COLO829 (cell line): ENCODE results near the gene ADGRL3.

Experiments
- DNase-seq: peaks from one replicate; pipeline ENCODE4 v3.0.0; 2012; ENCODE audit warnings: low spot score

ADGRL3 gene

DNA sequence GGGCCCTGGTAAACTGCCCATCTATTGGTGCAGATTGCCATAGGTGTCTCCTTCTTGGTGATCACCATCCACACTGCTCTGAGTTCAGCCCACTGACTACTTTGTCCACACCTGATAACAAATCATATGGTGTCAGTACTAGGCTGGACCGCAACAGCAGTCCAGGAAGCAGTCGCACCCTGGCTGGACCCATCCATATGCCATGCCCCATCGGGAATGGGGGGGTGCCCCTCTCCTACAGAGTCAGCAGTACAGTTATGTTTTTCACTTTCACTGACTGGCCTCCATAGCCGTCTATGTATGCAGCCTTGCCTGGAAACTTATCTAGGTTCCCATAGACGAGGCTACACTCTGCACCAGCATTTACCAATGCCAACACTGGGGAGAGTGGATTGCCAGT lies 226.1 kb downstream of the ADGRL3 start:
- no peak for DNase-seq

DNA sequence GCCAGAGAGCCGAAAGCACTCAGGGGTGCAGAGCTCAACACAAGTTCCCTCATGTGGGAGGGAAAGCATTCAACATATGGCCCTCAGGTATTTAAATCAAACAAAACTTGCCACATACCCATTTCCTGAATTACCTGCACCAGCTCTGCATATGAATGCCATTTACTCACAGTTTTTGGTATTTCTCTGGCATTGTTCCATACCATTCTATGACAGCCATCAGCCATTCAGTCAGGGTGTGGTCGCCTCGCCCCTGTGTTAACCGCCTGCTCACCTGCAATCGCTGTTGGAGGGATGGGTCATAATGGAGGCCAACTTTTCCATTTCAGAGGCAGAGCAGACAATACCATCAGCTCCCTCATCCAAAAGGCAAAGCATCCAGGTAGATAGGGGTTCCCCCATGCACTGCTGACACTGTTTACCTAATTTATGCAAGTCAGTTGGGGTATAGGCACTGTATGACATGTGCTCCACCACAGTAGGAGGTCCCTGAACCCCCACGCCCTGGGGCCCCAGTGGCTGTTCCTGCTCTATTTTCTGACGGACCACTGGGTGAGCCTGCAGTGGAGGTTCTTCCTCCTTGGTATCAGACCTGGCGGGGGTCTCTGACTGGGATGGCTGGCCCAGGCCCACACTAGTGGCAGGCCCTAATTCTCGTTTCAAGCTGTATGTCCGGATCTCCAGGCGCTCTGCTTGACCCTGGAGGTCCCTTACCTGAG lies 227.1 kb downstream of the ADGRL3 start:
- DNase-seq, result no peak

DNA sequence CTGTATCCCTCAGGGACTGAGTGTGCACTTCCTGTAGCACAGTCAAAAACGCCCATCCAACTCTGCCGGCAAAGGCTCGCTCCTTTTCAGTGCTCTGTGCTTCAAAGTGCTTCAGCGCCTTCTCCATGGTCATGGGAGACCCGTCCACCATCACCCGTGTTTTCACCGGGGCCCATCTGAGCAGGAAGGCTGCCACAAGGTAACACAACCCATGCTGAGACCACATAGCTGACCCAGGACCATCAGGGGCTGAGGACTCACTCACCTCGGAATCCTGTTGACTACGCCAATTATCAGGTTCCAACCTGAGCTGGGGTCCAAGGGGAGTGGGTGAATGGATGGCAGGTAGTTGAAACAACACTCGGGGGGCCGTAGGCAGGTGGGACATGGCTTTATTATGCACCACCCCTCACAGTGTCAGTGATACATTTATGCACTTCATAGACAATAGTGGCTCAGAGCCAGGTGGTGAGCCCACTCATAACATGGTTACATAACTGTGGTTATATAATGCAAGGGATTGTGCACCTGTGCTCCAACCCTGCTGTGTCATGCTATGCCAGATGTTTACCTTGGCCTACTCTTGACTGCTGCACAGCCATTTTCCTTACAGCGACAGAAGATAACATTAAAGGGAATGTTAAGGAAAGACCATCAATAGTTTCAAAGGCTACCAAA lies 227.8 kb downstream of the ADGRL3 start:
- no peak for DNase-seq

DNA sequence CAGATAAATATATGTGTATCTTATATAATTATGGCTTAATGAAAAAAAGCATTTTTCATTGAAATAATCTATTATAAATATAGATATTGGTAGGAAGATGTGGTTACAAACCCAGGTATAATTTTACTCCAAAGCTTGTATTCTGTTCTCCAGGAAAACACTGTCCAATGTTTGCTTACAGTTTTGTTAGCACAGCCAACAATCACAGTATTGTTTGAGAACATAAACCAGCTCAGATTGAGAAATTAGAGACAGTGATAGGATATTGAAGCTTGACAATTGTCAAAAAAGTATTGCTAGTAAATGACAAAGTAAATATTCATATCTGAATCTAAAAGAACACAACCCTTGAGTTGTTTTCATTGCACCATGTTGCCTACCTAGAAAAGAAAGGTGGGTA lies 228.8 kb downstream of the ADGRL3 start:
- no peak for DNase-seq

DNA sequence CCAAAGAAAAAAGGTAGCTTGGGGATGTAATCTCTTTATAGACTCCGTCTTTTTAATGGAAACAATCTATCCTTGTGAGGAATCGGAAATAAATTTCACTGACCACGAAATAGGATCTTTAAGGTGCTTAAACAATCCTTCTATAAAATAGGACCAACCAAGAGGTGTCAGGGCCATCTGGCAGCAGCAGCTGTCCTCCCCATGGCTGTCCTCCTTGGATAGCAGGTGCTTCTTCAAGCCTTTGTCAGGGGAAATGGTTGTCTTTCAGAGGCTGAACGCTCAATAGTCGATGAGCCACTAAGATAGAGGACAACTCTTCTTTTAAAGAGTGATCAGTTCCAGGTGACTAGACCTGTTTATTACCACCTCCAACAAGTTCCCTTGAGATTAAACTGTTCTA lies 231.0 kb downstream of the ADGRL3 start:
- DNase-seq, result no peak

DNA sequence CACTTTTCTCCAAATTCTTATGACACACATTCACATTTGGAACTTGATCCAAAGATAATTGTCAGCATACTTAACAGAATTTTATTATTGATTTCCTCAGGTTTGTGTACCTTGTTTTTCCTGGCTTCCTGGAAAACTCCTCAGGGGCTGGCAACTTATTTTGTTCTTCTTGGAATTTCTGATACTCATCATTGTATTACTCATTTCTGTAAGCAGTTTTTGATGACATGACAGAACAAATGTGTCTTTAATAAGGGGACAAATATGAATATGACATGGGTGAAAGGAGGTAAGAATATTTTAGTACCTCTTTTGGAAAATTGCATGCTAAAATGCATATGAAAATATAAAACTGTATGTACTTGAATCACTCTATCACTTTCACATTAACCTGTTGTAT lies 237.8 kb downstream of the ADGRL3 start:
- no peak for DNase-seq

DNA sequence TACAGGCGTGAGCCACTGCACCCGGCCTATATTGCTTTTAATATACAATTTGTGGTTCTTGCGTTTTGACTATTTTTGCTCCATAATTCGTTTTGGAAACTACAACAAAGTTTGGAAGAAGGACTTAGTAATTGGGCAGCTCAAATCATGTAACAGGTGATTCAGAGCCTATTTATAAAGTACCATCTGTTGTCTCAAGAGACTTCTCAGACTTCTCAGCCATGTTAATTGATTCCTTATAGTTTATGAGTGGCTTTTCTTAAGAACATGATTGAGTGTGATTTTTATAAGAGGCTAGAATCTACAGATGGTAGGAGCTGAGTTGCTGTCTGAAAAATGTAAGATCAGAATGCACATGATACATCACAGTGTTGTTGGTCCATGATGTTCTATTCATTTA lies 240.2 kb downstream of the ADGRL3 start:
- no peak for DNase-seq

DNA sequence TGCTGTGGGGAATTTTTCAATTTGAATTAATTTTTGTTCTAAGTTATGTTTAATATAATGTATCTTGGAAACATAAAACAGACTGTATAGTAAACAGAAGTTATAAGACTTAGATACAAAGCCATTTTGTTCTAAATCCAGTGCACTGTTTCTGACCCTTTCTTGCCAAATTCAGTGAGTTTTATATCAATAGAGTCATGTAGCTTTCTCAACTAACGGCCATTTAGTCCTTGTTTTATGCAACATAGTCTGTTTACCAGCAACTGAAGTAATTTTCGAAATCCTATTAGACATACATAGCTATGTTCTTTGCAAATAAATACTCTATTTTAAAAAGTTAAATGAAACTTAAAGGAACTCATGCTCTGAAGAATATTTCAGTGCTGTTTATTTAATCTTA lies 242.8 kb downstream of the ADGRL3 start:
- DNase-seq, result no peak

DNA sequence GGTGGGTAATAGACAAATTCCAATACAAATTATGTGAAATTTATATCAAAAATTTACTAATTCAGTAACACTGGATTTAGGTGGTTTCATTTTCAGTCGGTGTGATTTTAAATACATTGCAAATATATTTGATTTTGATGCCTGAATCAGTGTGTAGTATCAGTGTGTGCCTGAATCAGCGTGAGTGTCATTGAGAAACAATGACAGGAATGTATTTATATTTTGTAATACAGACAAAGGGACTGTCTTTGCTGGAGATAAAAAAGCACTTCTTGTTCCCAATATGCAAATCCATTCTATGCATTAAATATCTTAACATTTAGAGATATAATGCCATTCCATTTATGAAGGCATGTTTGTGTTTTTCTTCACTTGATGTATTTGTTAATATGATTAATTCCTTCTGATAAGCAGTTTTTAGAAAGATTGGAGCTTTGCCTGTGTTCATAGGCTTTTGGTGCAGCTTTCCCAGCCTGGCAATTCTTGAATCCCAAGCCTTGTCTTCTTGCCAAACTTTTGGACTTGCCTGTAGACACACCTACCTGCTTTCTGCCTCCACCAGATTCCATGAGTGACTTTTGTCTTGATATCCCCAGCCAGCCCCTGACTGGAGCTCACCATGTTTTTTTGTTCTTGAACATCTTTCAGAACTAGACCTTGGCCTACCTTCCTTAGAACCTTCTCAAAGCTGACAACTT lies 243.8 kb downstream of the ADGRL3 start:
- DNase-seq, result peak; percentile 44

DNA sequence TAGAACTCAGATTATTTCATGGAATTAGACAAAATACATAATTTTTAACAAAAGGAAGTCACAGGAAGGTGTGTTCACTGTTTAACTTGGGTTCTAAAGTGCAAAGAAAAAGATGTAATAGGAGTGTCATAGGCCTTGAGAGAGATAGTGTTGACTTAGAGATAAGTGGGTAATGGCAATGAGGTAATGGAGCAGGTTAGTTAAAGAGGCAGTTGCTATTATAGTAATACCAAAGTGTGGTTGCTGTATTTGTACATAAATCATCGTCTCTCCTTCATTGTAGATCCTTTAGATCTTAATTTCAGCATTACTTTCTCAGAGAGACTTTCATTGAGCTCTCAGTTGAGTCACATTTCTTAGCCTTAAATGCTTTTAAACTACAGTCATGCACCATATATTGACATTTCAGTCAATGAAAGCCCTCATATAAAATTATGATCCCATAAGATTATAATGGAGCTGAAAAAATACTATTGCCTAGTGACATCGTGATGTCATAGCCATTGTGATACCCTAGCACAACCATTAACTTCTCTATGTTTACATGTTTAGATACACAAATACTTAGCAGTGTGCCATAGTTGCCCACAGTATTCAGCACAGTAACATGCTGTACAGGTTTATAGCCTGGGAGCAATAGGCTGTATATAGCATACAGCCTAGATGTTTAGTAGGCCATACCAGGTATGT lies 245.4 kb downstream of the ADGRL3 start:
- DNase-seq, result no peak

DNA sequence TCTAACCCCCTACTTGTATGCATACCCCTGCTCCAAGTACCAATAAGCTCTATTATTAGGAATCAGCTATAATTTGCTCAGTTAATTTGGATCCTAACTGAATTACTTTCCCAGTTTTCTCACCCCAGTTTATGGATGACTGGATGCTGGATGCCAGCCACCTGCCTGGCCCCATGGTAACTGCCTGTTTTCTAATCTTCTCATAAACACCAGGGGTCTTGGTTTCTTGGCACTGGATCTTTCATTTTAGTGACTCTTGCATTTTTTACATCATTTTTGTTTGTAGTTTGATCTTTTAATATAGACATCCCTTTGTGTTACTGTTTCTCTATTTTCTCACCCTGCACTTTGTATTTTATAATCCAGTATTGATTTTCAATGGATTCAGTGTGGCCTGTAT lies 246.8 kb downstream of the ADGRL3 start:
- DNase-seq, result no peak

DNA sequence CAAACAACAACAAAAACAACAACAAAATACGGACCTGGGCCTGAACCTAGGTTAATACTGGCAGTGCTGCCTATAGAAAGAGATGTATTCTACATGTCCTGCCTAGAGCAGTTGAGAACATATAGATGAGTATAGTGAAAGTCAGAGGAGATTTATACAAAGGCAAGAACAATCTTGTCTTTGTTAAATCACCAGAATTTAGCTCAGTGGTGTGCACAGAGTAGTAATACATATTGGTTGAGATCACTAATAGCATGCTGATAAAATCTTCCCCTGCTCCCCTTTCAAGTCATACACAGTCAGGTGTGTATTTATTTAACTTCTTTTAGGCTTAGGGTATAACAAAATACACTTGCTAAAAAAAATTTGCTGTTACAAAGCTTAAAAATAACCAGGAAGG lies 247.8 kb downstream of the ADGRL3 start:
- no peak for DNase-seq

DNA sequence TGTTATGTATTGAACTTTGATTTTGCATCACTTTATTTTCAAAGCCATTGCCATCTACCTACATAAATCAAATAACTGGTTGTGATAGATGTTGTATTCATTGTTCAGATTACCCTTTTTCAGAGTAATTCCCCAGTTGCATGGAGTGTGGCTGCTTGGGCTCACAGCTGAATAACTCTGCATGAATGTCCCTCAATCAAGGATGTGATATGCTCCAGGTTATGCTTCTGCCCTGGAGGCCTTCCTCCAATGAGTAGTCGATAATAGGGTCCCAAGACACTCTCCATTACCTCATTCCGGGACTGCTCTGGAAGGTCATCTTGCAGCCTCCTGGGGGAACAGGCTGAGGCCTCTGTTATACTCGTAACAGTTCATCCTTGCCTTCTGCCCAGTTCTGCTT lies 251.8 kb downstream of the ADGRL3 start:
- DNase-seq, result no peak

DNA sequence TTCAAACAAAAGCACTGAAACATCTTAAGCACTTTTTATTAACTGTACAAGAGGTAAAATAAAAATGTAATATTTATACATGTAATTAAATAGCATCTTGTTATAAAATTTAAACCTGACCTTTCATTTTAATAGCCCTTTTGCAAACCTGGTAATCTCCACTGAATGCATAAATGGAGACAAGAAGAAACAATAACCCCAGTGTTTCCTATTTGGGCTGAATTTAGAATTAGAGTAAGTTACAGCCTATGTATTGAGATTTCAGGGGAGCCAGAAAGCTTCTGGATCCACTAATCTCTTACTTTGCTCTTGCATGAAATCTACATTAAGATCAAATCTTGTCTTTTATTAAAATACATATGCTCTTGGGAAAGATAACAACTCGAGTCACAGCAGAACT lies 261.8 kb downstream of the ADGRL3 start:
- DNase-seq, result peak; percentile 56

DNA sequence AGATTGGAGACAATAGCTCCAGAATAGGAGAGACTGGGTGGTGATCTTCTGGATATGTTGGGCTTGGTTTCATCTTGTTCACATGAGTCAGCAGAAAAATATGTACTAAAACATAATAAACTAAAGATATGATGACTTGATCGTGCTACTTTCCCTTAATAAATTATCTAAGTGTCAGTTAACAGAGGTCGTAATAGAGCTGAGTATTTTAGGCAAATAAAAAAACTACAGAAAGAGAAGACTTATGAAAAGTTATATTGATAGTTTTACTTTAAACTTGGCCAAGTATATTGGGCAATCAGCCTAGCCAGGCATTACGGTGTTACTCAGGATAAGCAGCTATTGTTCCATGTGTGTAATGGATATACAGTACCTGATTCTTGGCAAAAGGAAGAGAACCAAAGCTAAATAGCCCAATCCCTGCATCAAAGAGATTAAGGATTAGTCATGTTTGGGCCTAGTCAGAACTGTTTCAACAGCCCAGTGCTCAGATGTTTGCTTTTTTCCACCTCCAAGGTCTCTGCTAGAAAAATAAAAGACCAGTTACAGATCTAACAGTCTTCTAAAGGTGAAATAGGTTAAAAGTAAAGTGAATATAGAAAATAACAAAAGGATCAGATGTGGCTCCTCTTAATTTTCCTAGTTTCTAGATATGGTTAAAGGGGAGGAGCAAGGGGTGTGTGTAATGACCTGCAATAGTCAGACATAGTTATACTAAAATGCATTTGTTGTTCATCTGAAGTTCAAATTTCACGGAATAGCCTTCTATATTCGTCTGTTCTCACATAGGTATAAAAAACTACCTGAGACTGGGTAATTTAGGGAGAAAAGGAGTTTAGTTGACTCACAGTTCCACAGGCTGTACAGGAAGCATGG lies 262.6 kb downstream of the ADGRL3 start:
- DNase-seq, result peak; percentile 53

DNA sequence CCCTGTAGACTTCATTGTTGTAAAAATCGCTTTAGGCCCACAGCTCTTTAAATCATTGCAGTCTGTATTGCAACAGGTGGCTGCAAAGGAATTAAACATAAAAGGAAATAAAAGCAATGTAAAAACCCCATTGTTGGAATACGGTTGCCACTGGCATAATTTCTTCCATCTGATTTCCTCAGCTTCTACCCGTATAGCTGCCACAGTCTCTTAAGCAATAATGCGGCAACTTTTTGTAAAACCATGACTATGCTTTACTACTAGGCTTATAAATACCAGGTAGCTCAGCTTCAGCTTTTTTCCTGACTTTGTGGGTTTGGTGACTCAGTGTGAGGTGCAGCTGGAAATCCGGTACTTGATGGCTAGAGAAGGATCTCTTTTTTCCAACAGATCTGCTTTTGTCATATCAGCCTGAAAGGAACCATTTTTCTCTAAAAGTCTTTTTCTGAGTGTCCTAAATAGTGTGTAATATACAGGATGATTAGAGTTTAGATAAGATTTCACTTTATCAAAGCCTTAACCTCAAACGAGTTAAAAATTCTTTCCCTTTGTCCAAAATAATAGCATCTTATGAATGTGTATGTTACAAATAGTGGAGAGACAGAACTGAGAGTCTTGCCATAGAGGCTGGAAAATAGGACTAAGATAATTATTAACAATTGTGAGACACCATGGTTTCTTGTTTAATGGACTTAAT lies 268.0 kb downstream of the ADGRL3 start:
- peak; percentile 79 for DNase-seq

DNA sequence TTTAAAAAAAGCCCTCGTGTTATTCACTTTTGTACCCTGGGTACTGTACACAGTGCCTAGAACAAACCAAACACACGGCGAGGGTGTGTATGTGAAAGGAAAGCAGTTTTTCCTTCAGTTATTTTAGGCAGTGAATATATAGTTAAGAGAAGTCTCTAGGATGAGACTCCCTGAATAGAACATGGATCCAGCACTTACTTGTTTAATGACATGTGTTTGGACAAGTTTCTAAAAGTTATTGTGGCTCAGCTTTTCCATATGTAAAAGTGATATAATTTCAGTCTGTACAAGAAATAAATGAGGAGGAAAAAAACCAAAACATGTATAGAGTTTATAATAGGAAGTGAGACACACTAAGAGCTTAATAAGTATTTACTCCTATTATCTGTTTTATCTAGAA lies 273.2 kb downstream of the ADGRL3 start:
- no peak for DNase-seq

DNA sequence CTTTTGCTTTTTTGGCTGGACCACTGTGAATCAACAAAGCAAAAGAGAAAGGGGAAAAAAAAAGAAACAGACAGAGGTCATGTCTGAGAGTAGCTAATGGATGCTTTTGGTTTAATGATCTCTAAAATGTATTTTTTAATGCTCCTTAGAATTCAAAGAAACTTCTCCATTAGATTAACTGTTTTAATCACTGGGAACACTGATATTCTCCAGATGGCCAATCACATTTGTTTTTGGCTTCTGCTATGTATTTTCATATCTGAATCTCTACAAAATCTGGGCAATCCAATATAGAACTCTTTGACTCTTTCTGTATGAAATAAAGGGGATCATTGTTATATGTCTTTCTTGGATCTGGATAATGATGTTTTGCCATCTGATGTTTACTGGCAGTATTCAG lies 278.2 kb downstream of the ADGRL3 start:
- no peak for DNase-seq

DNA sequence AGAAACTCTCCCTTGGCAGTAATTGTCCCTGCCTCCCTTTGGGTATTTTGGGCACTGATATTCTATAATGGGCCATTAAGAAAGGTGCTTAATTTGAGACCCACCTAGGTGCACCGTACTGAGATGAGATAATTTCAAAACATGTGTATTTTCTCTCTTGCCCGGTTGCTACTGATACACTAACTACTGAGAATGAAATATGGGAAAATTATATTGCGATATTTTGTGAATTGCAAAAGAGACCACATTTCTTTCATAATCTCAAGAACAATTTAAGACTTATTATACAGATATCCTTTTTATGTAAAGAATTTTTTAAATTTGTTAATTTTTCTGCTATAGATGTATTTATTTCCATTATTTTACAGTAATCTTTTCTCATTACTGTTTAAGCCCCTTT lies 284.9 kb downstream of the ADGRL3 start:
- no peak for DNase-seq

DNA sequence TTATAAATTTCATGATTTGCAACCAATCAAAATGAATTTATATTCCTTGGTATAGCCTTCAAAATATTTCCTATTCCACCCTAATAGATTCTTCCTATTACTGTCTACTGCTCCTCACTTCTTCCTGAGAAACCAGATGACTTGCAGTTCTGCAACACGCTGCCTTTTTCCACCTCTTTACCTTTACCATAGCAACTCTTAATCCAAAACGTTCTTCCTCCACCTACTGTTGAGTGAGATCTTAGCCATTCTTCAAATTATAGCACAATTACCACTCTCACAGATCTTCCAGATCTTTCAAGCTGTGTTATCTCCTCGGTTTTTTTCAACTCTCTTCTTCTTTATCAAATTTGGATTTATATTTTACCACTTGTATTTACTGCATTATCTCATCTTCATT lies 289.8 kb downstream of the ADGRL3 start:
- DNase-seq, result no peak

DNA sequence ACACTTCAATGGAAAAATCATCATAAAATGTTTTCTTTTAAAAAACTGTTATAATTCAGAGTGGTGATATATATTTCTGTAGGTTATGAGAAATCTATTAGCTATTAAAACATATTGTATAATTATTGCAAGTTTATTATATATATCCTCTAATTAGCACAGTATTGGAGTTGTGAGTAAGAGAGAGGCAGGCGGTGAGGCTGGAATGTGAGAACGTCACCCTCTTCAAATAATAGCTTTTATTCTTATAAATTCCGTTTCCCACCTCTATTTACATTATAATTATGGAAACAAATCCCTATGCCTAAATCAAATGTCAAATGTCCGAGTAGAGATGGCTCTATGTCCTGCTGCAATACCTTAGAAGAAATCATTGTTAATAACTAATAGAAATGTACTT lies 292.9 kb downstream of the ADGRL3 start:
- DNase-seq, result no peak
